Suprapubic skin (tissue), 4 donors: Measurements from ENCODE around the gene ARID5B. TPM values are rescaled to one million over a fixed set of nuclear protein-coding genes. Genes with fewer than 3 reads are reported as not detected.

Source experiments
- DNase-seq, 2 donors: peaks; one replicate each; pipeline ENCODE4 v3.0.0-alpha.2; 2019; ENCODE audit warnings: low spot score in 2 of 2
- H3K27ac ChIP-seq: fragments of 200-600 bp; sonication (generic); one replicate; pipeline ENCODE4 v1.5.1; 2019
- H3K27me3 ChIP-seq: fragments of 200-600 bp; sonication (generic); one replicate; pipeline ENCODE4 v1.5.1; 2019
- H3K36me3 ChIP-seq: fragments of 200-600 bp; sonication (generic); one replicate; pipeline ENCODE4 v1.5.1; 2019
- H3K4me1 ChIP-seq: fragments of 200-600 bp; sonication (generic); one replicate; pipeline ENCODE4 v1.5.1; 2019
- H3K4me3 ChIP-seq: fragments of 200-600 bp; sonication (generic); one replicate; pipeline ENCODE4 v1.5.1; 2019; ENCODE audit warnings: mild to moderate bottlenecking
- H3K9me3 ChIP-seq: fragments of 200-600 bp; sonication (generic); one replicate; pipeline ENCODE4 v1.5.1; 2019
- EP300 ChIP-seq: sonication (generic); formaldehyde crosslinking; IDR thresholded peaks from one replicate; pipeline ENCODE4 v1.6.1; 2017; ENCODE audit warnings: antibody characterized with exemption
- POLR2A ChIP-seq, 2 donors: fragments of 450-650 bp; IDR thresholded peaks; one replicate each; pipeline ENCODE4 v1.6.1; 2017; ENCODE audit warnings: antibody characterized with exemption in 2 of 2, mild to moderate bottlenecking in 2 of 2, moderate library complexity in 2 of 2
- POLR2AphosphoS5 ChIP-seq, 3 donors: sonication (generic); formaldehyde crosslinking; IDR thresholded peaks; one replicate each; pipeline ENCODE4 v1.6.1; 2017; ENCODE audit warnings: antibody characterized with exemption in 3 of 3
- WGBS: methylation state at CpG from one replicate; pipeline ENCODE4 v1.1.5; 2018; 5-methylcytosine and 5-hydroxymethylcytosine counted together
- total RNA-seq, 4 donors: library from RNA; depleted of rRNA; stranded (reverse); fragments of >200 nt; gene quantifications; one replicate each; pipeline ENCODE4 v1.1.0, GENCODE V29; 2016
- TF ChIP-seq, protein P1 (sequence below), 2 donors: fragments of 200-600 bp in 1 of 2; fragments of 450-650 bp in 1 of 2; sonication (generic) in 1 of 2; IDR thresholded peaks; one replicate each; pipeline ENCODE4 v1.5.1; 2016 to 2019; ENCODE audit warnings: antibody characterized with exemption in 2 of 2, mild to moderate bottlenecking in 1 of 2, moderate library complexity in 1 of 2

Gene ARID5B
- total RNA-seq, 4 donors from 2014 or later: 45.4 to 75.2 (median 71.9) TPM

DNA sequence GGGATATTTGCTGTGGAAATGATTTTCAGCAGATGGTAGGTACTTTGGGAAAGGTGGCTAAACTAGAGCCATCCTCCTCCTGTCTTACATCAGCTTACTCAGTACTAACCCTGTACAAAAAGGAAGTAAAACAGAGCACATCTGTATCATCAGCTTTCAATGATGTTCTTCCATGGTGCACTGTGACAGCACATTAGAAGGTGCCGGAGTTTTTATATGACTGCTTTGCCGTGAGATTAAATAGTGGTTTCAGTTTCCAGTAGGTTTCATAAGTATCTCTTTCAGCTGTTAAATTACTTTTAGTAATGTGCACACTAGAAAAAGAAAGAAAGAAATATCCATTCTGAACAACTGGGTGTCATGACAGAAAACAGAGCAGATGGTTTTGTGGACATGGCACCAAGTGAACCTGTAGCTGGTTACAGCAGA lies 86.5 kb downstream of the ARID5B start:
- no peaks in the 10 kb centered on the region for H3K9me3 ChIP-seq
- H3K27ac ChIP-seq: peak overlapping the region; percentile 56
- no peak for TF ChIP-seq POLR2A (IDR thresholded peaks at IDR 0.05)
- TF ChIP-seq POLR2AphosphoS5 (IDR thresholded peaks at IDR 0.05): no peak
- TF ChIP-seq EP300: no peak
- TF ChIP-seq, protein P1, sequence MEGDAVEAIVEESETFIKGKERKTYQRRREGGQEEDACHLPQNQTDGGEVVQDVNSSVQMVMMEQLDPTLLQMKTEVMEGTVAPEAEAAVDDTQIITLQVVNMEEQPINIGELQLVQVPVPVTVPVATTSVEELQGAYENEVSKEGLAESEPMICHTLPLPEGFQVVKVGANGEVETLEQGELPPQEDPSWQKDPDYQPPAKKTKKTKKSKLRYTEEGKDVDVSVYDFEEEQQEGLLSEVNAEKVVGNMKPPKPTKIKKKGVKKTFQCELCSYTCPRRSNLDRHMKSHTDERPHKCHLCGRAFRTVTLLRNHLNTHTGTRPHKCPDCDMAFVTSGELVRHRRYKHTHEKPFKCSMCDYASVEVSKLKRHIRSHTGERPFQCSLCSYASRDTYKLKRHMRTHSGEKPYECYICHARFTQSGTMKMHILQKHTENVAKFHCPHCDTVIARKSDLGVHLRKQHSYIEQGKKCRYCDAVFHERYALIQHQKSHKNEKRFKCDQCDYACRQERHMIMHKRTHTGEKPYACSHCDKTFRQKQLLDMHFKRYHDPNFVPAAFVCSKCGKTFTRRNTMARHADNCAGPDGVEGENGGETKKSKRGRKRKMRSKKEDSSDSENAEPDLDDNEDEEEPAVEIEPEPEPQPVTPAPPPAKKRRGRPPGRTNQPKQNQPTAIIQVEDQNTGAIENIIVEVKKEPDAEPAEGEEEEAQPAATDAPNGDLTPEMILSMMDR (IDR thresholded peaks at IDR 0.05): no peak
- WGBS: 15% methylated on average over 2 of the region's 2 CpGs
- no peak for DNase-seq
- no peak overlapping the region for H3K4me3 ChIP-seq
- peaks cover 33% of the 10 kb centered on the region for H3K4me1 ChIP-seq
- H3K27me3 ChIP-seq: no peaks in the 10 kb centered on the region
- no peaks in the 10 kb centered on the region for H3K36me3 ChIP-seq

DNA sequence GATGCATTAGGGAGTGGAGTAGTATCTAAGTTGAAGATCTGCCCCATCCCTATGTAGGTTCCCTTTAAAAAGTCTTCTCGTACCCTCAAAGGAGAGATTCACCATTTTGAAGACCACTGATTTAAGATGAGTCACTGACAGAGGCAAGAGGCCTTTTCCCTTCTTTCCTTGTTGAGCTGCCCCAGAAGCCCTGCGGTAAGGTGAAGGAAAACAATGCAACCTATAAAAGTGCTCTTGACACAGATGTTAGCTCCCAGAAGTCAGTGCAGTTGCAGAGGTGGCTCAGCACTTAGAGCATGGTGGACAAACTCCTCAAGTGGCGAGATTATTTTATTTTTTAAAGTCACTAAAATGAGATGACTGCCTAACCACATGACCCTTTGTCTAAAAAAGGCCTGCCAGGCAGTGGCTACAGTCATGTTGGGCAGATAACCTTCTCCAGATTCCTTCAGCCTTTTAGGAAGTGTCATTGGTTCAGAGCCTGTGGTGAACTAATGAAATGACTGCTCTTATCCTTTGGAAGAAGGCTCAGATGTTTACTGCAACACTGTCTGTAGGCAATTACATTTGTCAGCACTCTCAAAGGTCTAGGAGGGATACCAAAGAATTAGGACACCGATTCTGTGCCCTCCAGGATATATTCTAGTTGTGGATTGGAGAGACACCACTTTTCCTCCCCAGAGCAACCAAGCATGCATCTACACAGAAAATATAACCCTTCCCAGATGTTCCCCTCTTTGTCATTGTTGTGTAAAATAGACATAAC lies 88.7 kb downstream of the ARID5B start:
- H3K27ac ChIP-seq: no peak overlapping the region
- H3K4me1 ChIP-seq: peaks cover 52% of the 10 kb centered on the region
- 86% methylated on average over 4 of the region's 4 CpGs for whole genome bisulfite sequencing

DNA sequence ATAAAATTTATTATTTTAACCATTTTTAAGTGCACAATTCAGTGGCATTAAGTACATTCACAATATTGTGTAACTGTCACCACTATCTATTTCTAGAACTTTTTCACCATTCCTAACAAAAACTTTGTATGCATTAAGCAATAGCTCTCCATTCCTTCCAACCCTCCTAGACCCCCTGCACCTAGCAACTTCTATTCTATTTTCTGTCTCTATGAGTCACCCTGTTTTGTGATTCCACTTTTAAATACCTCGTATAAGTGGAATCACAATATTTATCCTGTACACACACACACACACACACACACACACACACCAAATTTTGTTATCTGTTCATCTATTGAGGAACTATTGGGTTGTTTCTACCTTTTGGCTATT lies 89.2 kb downstream of the ARID5B start:
- TF ChIP-seq, protein P1 (IDR thresholded peaks at IDR 0.05): no peak
- TF ChIP-seq POLR2A (IDR thresholded peaks at IDR 0.05) (no peak), EP300 (no peak), POLR2AphosphoS5 (IDR thresholded peaks at IDR 0.05) (no peak)
- Histone ChIP-seq H3K27me3 (no peaks in the 10 kb centered on the region), H3K9me3 (no peaks in the 10 kb centered on the region), H3K36me3 (no peaks in the 10 kb centered on the region), H3K4me3 (no peak overlapping the region), H3K27ac (no peak overlapping the region), H3K4me1 (peaks cover 55% of the 10 kb centered on the region)
- no peak for DNase-seq
- 60% methylated on average over 1 of the region's 1 CpG for WGBS

More for the DNA sequence above, 88.7 kb downstream of the ARID5B start:
- no peak for TF ChIP-seq POLR2AphosphoS5 (IDR thresholded peaks at IDR 0.05)
- H3K4me3 ChIP-seq: no peak overlapping the region
- H3K36me3 ChIP-seq: no peaks in the 10 kb centered on the region
- no peak for DNase-seq
- H3K9me3 ChIP-seq: no peaks in the 10 kb centered on the region
- no peaks in the 10 kb centered on the region for H3K27me3 ChIP-seq

DNA sequence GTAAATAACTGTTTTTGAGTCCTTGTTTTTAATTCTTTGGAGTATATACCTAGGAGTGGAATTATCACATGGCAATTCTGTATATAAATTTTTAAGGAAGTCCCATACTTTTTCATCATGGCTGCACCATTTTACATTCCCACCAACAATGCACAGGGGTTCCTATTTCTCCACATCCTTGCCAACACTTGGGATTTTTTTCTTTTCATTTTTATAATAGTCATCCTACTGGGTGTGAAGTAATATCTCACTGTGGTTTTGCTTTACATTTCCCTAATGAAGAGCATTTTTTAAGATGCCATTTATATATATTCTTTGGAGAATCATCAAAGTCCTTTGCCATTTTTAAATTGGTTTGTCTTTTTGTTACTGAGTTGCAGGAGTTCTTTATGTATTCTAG lies 89.7 kb downstream of the ARID5B start:
- no peaks in the 10 kb centered on the region for H3K9me3 ChIP-seq
- no peaks in the 10 kb centered on the region for H3K27me3 ChIP-seq
- no peak overlapping the region for H3K4me3 ChIP-seq
- H3K4me1 ChIP-seq: peaks cover 60% of the 10 kb centered on the region
- TF ChIP-seq, protein P1 (IDR thresholded peaks at IDR 0.05): no peak
- no peak for TF ChIP-seq POLR2AphosphoS5 (IDR thresholded peaks at IDR 0.05)
- no peak for TF ChIP-seq POLR2A (IDR thresholded peaks at IDR 0.05)
- no peak for TF ChIP-seq EP300
- H3K36me3 ChIP-seq: no peaks in the 10 kb centered on the region
- no peak overlapping the region for H3K27ac ChIP-seq
- DNase-seq: no peak

DNA sequence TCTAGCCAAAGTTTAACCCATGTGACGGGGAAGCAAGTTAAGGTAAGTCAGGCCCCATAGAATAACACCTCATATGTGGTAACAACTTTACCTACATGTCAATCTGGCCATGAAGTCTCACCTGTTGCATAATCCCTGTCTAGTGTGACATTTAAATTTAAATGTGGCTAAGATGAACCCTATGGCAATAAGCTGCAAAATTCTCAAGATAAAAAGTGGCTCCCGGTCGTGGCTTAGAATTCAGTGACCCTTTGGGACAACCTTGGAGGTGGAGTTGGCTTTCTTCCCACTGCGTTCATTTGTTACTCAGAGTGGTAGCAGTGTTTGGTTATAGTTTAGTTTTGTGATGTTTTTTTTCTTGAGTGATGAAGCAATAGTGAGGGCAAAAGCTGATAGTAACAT lies 90.6 kb downstream of the ARID5B start:
- Histone ChIP-seq H3K27me3 (no peaks in the 10 kb centered on the region), H3K27ac (peak overlapping the region; percentile 76), H3K4me1 (peaks cover 57% of the 10 kb centered on the region), H3K4me3 (no peak overlapping the region), H3K9me3 (no peaks in the 10 kb centered on the region), H3K36me3 (no peaks in the 10 kb centered on the region)
- no peak for DNase-seq
- WGBS: 42% methylated on average over 4 of the region's 4 CpGs
- no peak for TF ChIP-seq EP300
- no peak for TF ChIP-seq POLR2AphosphoS5 (IDR thresholded peaks at IDR 0.05)
- TF ChIP-seq POLR2A (IDR thresholded peaks at IDR 0.05): no peak
- TF ChIP-seq, protein P1 (IDR thresholded peaks at IDR 0.05): no peak
